ENCODE measurements around the gene TMEM14A. TPM values are rescaled to one million over a fixed set of nuclear protein-coding genes. Genes with fewer than 3 reads are reported as not detected.

The TMEM14A gene
- total and polyA plus RNA-seq, 2 of the 8 experiments (the other 6 are each of a cell fraction or from before 2014, with no cell fraction given): 11.1 to 11.2 TPM

GRCh38 chr6:52641388-52641787, 29.5 kb upstream of the TMEM14A start (continued):
- no peak for TF ChIP-seq CHD7 (IDR thresholded peaks at IDR 0.05; ENCODE audit: insufficient replicate concordance, low read length)
- no peak for TF ChIP-seq ZNF274 (IDR thresholded peaks at IDR 0.05; ENCODE audit: borderline replicate concordance, extremely low read depth, low read length)
- no peak for TF ChIP-seq E2F6 (IDR thresholded peaks at IDR 0.05)
- no peak for TF ChIP-seq MAFK (IDR thresholded peaks at IDR 0.05; ENCODE audit: low read depth, low read length)
- TF ChIP-seq SP4 (IDR thresholded peaks at IDR 0.05; ENCODE audit: low read length): no peak
- no peak for TF ChIP-seq RXRA (IDR thresholded peaks at IDR 0.05; ENCODE audit: insufficient read depth, low read depth, low read length)
- TF ChIP-seq SAP30 (IDR thresholded peaks at IDR 0.05; ENCODE audit: insufficient read depth, insufficient replicate concordance, low read length): no peak
- no peak for TF ChIP-seq GTF2F1 (IDR thresholded peaks at IDR 0.05; ENCODE audit: borderline replicate concordance, low read depth, low read length)
- TF ChIP-seq POU5F1 (IDR thresholded peaks at IDR 0.05; ENCODE audit: low read depth, low read length): no peak
- no peak for TF ChIP-seq HDAC6 (IDR thresholded peaks at IDR 0.05; ENCODE audit: low read depth, low read length)
- TF ChIP-seq PHF8 (conservative IDR thresholded peaks at IDR 0.05; ENCODE audit: low read depth, low read length): no peak
- TF ChIP-seq BRCA1 (IDR thresholded peaks at IDR 0.05; ENCODE audit: low read depth, low read length): no peak
